Mesodermal cell (in vitro differentiated cells): Measurements from ENCODE around the gene LHPP.

Experiments used
- H3K27ac ChIP-seq: 2 replicates; pipeline ENCODE4 v1.7.0; 2013; ENCODE audit warnings: mild to moderate bottlenecking, low read depth, low read length, moderate library complexity; ENCODE audit not compliant: severe bottlenecking
- H3K36me3 ChIP-seq: 2 replicates; pipeline ENCODE4 v1.7.1; 2013; ENCODE audit warnings: mild to moderate bottlenecking, low read length, moderate library complexity; ENCODE audit not compliant: control insufficient read depth, insufficient read depth
- H3K4me1 ChIP-seq: one replicate; pipeline ENCODE4 v1.7.1; 2013; ENCODE audit warnings: mild to moderate bottlenecking, low read length; ENCODE audit not compliant: insufficient read depth, control insufficient read depth, poor library complexity, severe bottlenecking
- H3K4me3 ChIP-seq: 2 replicates; pipeline ENCODE4 v1.7.0; 2013; ENCODE audit warnings: low read length, control low read depth, mild to moderate bottlenecking; ENCODE audit not compliant: insufficient read depth, poor library complexity, severe bottlenecking; ENCODE audit errors: extremely low read depth
- H3K9me3 ChIP-seq: 2 replicates; pipeline ENCODE4 v1.7.1; 2013; ENCODE audit warnings: mild to moderate bottlenecking, low read length, moderate library complexity; ENCODE audit not compliant: control insufficient read depth
- WGBS, 2 experiments: methylation state at CpG; one replicate each; pipeline ENCODE4 v1.1.5; 2013; ENCODE audit warnings: missing lambda C conversion rate in 2 of 2; ENCODE audit not compliant: insufficient coverage in 2 of 2; 5-methylcytosine and 5-hydroxymethylcytosine counted together

The LHPP gene

DNA sequence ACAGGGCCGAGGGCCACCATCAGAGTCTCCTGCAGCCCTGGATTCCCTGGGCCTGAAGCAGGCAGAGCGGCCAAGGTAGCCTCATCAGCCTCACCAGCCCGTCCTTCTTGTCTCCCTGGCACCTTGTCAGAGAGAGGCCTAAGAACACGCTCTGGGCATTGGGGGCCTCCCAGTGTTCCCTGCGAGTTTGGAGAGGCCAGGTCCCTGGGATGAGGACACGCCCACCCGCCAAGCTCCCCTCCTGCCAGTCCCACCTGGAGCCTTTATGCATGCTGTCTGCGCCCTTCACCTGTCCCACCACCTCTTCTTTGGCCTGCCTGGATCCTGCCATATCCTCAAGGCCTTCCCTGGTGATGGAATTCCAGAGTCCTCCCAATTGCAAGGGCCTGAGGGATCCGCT is 69.2 kb downstream of the LHPP start:
- WGBS, 2 experiments = 74 to 88% methylated on average over 6 to 9 of the region's 9 CpGs
- Histone ChIP-seq H3K4me3 (no peak overlapping the region), H3K36me3 (no peaks in the 10 kb centered on the region), H3K9me3 (no peaks in the 10 kb centered on the region), H3K4me1 (no peaks in the 10 kb centered on the region), H3K27ac (no peak overlapping the region)

DNA sequence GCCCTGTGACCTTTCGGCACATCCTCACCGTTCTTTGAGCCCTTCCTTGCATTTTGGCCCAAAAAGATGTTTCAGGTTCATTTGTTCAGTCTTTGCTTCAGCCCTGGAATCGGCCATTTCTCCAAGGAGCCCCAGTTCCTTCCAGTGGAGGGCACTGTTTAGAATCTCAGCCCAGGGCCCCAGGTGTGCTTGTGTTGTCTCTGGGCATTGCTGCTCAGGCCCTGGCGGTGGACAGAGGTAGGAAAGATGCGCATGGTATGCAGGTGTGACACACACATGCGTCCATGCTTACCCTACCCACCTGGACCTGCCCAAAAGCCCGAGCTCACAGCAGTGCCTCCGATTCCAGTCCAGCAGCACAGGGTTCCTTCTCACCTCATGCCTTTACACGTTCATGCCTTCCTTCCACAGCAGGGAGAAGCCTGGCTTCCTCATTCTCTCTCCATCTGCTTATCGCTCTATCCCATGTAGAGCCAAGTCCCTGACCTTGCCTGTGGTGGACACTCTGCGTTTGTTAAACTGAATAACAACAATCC is 70.6 kb downstream of the LHPP start:
- Histone ChIP-seq H3K9me3 (no peaks in the 10 kb centered on the region), H3K4me3 (no peak overlapping the region), H3K4me1 (peaks cover 5% of the 10 kb centered on the region), H3K36me3 (no peaks in the 10 kb centered on the region), H3K27ac (no peak overlapping the region)
- WGBS, 2 experiments = 66 to 67% methylated on average over 8 to 11 of the region's 11 CpGs

DNA sequence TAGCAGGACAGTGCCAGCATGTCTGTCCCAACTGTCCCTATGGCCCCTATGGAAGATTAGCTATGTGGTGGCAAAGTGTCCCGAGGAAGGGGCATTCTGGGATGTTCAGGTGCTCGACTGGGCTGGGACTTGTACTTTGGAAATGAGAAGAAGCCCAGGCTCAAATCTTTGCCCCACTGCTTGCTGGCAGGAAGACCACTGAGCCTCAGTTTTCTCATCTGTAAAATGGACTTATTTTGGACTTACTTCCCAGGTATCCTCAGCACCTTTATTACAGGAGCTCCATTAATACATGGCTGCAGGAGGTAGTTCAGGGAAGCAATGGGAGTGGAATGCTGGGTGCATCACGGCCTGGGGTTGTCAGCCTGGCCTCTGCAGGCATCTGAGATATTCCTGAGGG is 71.2 kb downstream of the LHPP start:
- no peak overlapping the region for H3K4me3 ChIP-seq
- H3K36me3 ChIP-seq = no peaks in the 10 kb centered on the region
- H3K27ac ChIP-seq = no peak overlapping the region
- H3K9me3 ChIP-seq = no peaks in the 10 kb centered on the region
- 88 to 89% methylated on average over 3 of the region's 3 CpGs for WGBS, 2 experiments
- peaks cover 5% of the 10 kb centered on the region for H3K4me1 ChIP-seq

DNA sequence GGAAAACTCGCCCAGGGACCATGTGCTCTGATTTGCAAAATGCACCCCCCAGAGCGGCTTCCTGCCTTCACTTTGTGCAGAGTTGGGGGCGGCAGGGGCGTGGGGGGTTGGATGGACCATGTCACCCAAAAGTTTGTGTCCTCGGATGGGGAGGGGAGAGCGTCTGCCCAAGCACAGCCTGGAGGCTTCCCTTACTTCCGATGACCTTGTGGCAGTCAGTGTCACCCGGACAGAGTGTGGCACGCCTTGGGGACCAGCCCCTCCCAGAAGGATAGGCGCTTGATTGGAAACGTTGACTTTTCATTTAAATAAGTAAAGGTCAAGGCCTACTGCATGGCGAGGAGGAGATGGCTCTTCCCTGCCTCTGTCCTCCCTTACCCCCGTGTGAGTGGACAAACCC is 71.6 kb downstream of the LHPP start:
- no peaks in the 10 kb centered on the region for H3K36me3 ChIP-seq
- no peak overlapping the region for H3K27ac ChIP-seq
- 88 to 95% methylated on average over 13 of the region's 13 CpGs for WGBS, 2 experiments
- H3K9me3 ChIP-seq = no peaks in the 10 kb centered on the region
- H3K4me1 ChIP-seq = peaks cover 5% of the 10 kb centered on the region
- no peak overlapping the region for H3K4me3 ChIP-seq

DNA sequence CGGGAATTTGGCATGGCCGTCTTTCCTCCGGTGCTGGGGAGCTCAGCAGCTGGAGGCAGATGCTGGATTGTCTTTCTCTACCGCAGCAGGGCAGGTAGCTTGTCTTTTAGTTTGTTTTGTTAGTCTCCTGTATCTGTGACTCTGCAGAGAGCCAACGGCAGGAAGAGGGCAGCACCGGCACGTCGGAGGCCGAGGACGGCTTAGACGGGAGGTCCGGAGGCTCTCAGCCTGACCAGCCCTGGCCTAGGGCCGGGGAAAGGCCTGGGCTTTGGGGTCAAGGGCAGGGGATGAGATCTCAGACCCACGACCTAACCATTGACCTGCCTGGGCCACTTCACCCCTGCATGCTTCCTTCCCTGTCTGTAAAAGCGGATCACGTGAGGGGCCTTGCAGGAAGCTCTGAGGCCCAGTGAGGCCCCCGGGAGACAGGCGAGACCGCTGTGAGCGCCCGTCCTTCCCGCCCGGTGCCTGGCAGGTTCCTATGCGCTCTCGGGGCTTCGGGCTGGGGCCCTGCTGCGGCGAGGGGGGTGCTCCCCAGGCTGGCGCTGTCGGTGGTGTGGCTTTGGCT is 72.7 kb downstream of the LHPP start:
- H3K36me3 ChIP-seq = no peaks in the 10 kb centered on the region
- H3K4me1 ChIP-seq = peaks cover 5% of the 10 kb centered on the region
- WGBS, 2 experiments = 76 to 80% methylated on average over 27 to 29 of the region's 30 CpGs
- no peaks in the 10 kb centered on the region for H3K9me3 ChIP-seq
- no peak overlapping the region for H3K27ac ChIP-seq
- no peak overlapping the region for H3K4me3 ChIP-seq

DNA sequence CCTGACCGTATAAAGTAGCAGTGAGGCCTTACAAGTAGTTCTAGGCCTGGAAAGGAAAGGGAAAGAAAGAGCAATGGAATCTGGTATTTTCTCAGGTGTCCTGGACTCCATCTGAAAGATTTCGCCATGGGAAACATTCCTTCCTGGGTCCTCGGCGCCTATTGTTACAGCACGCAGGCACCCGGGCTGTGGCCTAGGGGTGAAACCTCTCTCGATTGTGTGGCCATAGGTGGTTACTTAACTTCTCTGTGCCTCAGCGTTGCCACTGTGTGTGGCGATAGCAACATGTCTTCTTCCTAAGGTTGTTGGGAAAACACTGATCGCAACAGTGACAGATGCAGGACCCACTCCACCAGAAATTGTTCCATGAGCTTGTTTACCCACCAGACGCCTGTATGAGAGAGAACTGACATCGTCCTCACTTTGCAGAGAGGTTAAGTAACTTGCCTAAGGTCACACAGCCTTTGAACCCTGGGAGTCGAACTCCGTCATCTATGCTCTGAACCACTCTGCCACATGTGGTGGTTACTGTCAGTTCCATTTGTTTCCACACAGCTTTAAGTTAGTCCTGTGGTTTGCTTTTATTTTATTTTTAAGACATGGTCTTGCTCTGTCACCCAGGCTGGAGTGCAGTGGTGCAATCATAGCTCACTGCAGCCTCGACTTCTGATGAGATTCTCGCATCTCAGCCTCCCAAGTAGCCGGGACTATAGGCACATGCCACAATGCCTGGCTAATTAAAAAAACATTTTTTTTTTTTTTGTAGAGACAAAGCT is 73.4 kb downstream of the LHPP start:
- H3K36me3 ChIP-seq = no peaks in the 10 kb centered on the region
- peaks cover 5% of the 10 kb centered on the region for H3K4me1 ChIP-seq
- H3K27ac ChIP-seq = no peak overlapping the region
- 96 to 99% methylated on average over 16 to 17 of the region's 17 CpGs for WGBS, 2 experiments
- H3K9me3 ChIP-seq = no peaks in the 10 kb centered on the region
- H3K4me3 ChIP-seq = no peak overlapping the region

DNA sequence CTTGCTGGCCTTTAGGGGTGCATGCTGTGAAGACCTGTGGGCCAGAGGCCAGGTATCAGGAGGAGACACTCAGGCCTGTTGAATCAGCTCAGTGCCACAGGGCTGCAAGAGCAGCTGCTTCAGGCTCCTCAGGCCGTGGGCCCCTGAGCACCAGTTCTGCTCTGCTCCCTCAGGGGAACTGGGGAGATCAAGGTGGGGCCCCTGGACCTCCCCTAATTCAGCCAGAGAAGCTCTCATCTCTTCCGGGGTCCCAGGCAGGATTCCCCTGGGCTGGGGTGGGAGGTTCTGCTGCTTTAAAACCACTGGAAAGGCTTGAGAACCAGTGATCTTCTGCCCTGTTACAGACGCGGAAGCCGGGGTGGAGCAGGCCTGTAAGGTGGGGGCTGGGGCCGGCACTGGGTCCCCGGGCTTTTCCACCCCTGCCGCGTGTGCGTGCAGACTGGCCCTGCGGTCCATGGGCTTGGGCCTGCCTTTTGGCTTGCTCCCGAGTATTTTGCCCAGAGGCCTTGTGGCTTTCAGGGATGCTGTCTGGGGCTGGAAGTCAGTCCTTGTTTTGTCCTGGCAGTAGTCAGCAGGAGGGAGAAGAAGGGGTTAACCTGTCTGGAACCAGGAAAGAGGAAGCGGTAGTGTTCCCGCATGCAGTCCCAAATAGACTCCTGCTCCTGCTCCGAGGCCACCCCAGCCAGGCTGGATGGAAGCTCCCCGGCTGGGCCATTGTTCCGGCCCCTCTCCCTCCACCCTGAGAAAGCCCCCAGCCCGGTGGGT is 74.3 kb downstream of the LHPP start:
- H3K27ac ChIP-seq = no peak overlapping the region
- no peak overlapping the region for H3K4me3 ChIP-seq
- no peaks in the 10 kb centered on the region for H3K9me3 ChIP-seq
- peaks cover 10% of the 10 kb centered on the region for H3K4me1 ChIP-seq
- H3K36me3 ChIP-seq = no peaks in the 10 kb centered on the region
- 55 to 66% methylated on average over 10 to 12 of the region's 18 CpGs for WGBS, 2 experiments

DNA sequence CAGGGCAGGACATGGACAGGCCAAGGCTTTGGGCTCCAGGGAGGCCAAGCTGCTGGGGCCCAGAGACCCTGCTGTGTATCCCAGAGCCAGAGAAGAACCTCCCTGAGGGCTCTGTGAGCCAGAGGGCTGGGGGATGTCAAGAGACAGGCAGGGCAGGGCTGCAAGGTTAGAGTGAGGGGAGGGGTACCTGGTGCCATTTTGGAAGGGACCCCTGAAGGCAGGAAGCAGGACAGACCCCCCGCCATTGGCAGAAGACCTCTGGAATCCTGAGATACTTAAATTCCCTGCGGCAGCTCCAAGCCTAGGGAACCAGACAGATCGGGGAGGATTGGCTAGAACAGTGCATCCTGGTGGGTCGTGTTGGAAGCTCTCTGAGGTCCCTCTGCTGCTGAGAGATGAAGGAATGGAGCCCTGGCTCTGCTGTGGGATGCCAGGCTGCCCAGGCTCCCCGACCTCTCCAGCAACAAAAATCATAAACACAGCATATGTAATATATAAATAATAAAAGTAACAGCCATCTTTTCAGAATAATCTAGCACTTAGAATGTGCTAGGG is 75.0 kb downstream of the LHPP start:
- H3K9me3 ChIP-seq = no peaks in the 10 kb centered on the region
- H3K27ac ChIP-seq = no peak overlapping the region
- WGBS, 2 experiments = 74 to 88% methylated on average over 3 to 4 of the region's 5 CpGs
- H3K4me3 ChIP-seq = no peak overlapping the region
- no peaks in the 10 kb centered on the region for H3K36me3 ChIP-seq
- H3K4me1 ChIP-seq = peaks cover 12% of the 10 kb centered on the region

DNA sequence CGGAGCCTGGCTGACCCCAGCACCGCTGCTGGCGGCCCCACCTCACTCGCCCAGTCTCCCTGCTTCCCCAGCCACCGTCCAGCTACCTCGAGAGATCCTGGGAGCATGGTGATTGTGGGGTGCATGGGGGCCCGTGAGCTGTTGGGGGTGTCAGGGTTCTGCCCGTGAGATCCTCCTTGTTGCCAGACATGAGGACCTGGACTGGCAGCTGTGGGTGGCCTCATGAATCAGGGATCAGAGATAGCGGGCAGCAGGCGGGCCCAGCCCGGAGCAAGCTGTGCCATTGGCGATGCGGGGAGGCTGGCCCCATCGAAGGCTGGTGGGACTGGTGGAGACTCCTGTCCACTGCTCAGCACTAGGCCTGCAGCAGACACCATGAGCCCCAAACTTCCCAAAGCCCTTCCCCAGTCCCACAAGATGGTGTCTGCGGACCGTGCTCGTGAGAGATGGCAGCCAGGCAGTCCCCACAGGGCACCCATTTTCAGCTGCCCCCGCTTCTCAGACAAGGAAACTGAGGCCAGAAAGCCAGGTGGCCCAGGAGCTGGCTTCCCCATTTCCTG is 75.6 kb downstream of the LHPP start:
- 94 to 96% methylated on average over 13 of the region's 18 CpGs for WGBS, 2 experiments
- Histone ChIP-seq H3K4me3 (no peak overlapping the region), H3K9me3 (no peaks in the 10 kb centered on the region), H3K4me1 (peaks cover 12% of the 10 kb centered on the region), H3K27ac (no peak overlapping the region), H3K36me3 (no peaks in the 10 kb centered on the region)

DNA sequence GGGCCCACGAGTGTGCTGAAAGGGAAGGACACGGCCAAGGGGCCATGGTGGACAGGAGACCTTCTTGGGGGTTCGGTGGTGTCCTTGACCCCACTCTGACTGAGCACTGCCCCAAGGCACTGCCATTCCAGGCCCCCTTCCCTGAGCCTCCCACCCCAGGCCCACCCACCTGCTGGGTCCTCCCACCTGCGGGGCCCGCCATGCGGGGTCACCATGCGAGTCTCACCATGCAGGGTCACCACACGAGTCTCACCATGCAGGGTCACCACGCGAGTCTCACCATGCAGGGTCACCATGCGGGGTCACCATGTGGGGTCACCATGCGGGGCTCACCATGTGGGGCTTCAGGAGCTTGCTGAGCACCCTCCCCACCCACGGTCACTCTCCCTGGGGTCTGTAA is 76.3 kb downstream of the LHPP start:
- no peak overlapping the region for H3K27ac ChIP-seq
- H3K4me1 ChIP-seq = peaks cover 12% of the 10 kb centered on the region
- no peaks in the 10 kb centered on the region for H3K9me3 ChIP-seq
- H3K36me3 ChIP-seq = no peaks in the 10 kb centered on the region
- H3K4me3 ChIP-seq = no peak overlapping the region
- WGBS, 2 experiments = 84 to 88% methylated on average over 3 to 12 of the region's 13 CpGs
